Glomerular visceral epithelial cell (primary cell): Measurements from ENCODE around the gene SAGE1.
"Not testable (repeated sequence)": the region's sequence is repeated elsewhere in the genome, so short reads cannot be mapped to it uniquely, and the experiment has no call there.

Experiments
- DNase-seq: peaks from one replicate; pipeline ENCODE4 v3.0.0-alpha.2; 2016; ENCODE audit errors: extremely low spot score

Gene SAGE1, protein sequence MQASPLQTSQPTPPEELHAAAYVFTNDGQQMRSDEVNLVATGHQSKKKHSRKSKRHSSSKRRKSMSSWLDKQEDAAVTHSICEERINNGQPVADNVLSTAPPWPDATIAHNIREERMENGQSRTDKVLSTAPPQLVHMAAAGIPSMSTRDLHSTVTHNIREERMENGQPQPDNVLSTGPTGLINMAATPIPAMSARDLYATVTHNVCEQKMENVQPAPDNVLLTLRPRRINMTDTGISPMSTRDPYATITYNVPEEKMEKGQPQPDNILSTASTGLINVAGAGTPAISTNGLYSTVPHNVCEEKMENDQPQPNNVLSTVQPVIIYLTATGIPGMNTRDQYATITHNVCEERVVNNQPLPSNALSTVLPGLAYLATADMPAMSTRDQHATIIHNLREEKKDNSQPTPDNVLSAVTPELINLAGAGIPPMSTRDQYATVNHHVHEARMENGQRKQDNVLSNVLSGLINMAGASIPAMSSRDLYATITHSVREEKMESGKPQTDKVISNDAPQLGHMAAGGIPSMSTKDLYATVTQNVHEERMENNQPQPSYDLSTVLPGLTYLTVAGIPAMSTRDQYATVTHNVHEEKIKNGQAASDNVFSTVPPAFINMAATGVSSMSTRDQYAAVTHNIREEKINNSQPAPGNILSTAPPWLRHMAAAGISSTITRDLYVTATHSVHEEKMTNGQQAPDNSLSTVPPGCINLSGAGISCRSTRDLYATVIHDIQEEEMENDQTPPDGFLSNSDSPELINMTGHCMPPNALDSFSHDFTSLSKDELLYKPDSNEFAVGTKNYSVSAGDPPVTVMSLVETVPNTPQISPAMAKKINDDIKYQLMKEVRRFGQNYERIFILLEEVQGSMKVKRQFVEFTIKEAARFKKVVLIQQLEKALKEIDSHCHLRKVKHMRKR

GRCh38 chrX:135893294-135893817, at the start of gene SAGE1, which contains the start of gene CT45A10:
Gene SAGE1 (plus strand): TSS chrX:135893716. CDS start chrX:135896243, 2,527 bp downstream.
Gene CT45A10 (minus strand): TSS chrX:135893444. CDS start chrX:135885344, 8,100 bp downstream.
- DNase-seq = no peak

DNA sequence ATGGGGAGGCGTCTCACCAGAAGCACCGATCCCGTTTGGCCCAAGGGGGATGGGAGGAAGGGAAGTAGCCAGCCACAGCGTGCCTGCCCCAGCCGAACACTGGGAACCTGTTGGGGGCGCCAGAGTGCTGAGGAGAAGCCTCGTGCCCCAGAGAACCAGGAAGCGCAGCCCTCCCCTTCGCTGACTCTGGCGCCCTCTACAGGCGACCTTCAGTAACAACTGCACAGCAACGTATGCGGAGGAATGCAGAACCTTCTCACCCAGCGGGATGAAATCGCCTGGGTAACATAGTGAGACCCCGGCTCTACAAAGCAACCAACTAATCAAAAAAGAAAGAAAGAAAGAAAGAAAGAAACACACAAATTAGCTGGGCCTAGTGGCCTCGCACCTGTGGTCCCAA, 39.1 kb upstream of the SAGE1 start, which contains the start of gene CT45A8:
Gene CT45A8 (minus strand): TSS at position 101 of the 400 bp plus-strand sequence. CDS start 3,755 bp downstream, outside the sequence.
- DNase-seq = not testable (repeated sequence)

- DNase-seq = not testable (repeated sequence)
Measured at GRCh38 chrX:135871712-135872111, 21.8 kb upstream of the SAGE1 start, which contains the start of gene CT45A9. Gene CT45A9 (minus strand): TSS chrX:135871812. CDS start chrX:135868061, 3,751 bp downstream.

DNA sequence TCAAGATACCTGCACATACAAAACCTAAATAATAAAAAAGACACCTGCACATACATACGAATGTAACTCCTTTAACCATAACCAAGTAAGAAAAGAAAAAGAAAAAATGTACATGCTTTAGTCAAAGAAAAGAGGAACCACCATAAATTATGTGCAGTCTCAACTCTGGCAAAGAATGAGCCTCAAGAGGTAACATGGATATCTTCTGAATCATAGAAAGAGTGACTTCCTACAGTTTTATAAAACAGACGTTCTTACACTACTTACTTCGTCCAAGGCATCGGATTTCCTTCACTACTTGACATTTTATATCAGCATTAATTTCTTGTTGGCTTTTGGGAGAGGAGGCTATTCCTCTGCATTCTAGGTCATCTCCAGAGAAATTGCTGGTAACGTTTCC, 10.8 kb upstream of the SAGE1 start:
- DNase-seq = not testable (repeated sequence)

GRCh38 chrX:135888230-135888629, 5.3 kb upstream of the SAGE1 start:
- DNase-seq = not testable (repeated sequence)

DNA sequence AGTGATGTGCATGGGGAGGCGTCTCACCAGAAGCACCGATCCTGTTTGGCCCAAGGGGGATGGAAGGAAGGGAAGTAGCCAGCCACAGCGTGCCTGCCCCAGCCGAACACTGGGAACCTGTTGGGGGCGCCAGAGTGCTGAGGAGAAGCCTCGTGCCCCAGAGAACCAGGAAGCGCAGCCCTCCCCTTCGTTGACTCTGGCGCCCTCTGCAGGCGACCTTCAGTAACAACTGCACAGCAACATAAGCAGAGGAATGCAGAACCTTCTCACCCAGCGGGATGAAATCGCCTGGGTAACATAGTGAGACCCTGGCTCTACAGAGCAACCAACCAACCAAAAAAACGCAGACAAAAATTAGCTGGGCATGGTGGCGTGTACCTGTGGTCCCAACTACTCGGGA, 4.5 kb upstream of the SAGE1 start:
- peak; percentile 2 for DNase-seq

DNA sequence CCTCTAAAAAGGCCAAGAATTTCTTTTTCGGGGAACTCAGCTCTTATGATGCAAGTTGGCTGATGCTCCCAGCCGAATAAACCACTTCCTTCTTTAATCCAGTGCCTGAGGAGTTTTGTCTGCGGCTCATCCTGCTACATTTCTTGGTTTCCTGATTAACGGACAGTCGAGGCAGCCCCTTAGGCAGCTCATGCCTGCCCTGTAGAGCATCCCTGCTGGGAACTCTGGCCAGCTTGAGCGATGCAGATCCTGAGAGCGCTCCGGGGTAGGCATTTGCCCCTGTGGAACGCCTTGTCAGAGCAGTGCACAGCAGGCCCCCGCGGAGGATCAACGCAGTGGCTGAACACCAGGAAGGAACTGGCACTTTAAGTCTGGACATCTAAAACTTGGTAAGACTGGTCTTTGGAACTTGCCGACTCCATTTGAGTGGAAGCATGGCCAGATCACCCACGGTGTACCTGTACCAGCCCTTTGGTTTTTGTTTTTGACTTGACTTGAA, 3.4 kb upstream of the SAGE1 start:
- no peak for DNase-seq

- DNase-seq = no peak
Measured at GRCh38 chrX:135892781-135893180, 735 bp upstream of the SAGE1 start.

DNA sequence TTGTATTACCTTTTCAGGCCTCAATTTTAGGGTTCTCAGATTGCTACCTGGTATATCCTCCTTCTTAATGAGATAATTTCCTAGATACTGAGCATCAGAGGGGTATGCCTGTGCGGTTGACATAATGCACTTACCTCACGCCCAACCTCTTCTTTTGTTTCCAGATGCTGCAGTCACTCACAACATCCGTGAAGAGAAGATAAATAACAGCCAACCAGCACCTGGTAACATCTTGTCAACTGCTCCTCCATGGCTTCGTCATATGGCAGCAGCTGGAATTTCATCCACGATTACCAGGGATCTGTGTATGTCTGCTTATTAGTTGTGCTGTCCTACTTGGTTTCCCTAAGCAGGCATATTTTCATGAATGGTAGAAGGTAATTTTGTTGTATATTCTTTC, 16.7 kb downstream of the SAGE1 start:
- no peak for DNase-seq

DNA sequence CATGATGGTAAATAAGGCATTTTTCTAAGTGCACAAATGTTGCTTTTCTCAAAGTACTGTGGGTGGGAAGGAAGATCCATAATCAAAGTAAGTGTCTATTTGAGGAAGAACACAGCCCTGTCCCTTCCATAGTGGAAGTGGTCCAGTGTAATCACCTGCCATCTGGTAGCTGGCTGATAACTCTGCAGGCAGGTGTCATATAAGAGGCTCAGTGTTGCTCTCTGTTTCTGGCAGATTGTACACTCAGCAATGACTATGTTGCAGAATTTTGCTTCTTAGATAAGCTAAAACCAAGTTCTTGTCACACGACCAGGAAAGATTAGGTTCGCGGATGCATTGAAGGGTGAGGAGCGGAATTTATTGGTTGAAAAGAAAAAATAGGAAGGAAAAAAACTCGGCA, 20.9 kb downstream of the SAGE1 start:
- DNase-seq = no peak

DNA sequence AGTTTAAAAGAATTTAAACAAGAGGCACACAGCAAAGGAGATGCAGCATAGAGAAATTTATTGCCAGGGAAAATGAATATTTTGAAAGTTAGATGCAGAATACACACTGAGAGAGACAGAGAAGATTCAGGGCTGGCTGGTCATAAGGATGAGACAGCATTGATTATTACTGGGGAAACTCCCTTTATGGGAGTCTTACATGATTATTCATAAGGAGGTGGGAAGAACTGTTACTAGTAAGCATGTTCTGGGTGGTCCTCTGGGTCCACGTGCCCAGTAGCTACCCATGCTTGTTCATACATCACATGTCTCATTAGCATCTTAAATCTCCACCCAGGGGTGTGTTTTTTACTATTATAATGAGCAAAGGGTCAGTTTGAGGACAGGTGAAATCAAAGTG, 27.0 kb downstream of the SAGE1 start:
- DNase-seq = not testable (repeated sequence)

- DNase-seq = no peak
Measured at GRCh38 chrX:135923353-135923752, 29.8 kb downstream of the SAGE1 start.

- no peak for DNase-seq
Measured at GRCh38 chrX:135927897-135928296, 34.4 kb downstream of the SAGE1 start.

DNA sequence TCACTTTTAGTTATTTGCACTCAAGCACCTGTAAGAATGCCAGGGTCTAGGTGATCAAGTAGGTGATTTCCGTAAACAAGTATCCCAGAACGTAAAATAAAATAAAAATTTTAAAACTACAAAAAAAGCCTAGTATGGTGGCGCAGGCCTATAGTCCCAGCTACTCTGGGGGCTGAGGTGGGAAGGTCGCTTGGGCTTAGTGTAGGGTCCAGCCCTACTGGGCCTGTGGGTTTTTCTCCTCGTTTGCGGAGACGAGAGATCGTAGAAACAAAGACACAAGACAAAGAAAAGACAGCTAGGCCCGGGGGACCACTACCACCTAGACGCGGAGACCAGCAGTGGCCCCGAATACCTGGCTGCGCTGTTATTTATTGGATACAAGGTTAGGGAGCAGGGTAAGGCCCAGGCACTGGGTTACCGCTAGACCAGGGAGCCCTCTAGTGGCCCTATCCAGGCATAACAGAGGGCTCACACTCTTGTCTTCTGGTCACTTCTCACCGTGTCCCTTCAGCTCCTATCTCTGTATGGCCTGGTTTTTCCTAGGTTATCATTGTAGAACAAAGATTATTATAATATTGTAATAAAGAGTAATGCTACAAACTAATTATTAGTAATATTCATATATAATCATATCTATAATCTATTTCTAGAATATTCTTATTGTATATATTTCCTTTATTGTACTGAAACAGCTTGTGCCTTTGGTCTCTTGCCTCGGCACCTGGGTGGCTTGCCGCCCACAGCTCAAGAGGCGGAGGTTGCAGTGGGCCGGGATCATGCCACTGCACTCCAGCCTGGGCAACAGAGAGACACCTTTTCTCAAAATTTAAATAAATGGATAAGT, 38.4 kb downstream of the SAGE1 start:
- DNase-seq = peak; percentile 23

GRCh38 chrX:135944486-135944885, 51.0 kb downstream of the SAGE1 start:
- DNase-seq = no peak

DNA sequence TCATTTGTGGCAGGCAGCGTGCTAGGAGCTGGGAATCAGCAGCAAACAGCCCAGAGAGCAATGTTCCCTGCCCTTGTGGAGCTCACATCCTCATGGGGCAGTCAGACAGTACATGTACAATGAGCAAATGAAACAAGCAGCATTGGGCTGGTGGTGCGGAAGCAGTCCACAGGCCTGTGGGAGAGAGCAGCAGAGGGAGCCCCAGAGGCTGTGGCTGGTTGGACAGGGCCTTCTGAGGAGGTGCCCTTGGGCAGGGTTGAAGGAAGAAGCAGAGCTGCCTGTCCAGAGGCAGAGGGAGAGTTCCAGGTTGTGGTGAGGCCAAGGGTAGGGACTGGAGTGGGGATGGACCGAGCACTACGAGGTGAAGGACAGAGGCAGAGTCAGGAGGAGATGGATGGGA, 57.8 kb downstream of the SAGE1 start:
- no peak for DNase-seq
